CD4-positive, alpha-beta T cell treated with Interleukin-12 subunit alpha and Interleukin-12 subunit beta, for 1 hour (primary cell): ENCODE data around the gene ERVW-1.
A peak's percentile ranks its signal among the peaks of the same experiment; 100 is the strongest.
"Not testable (repeated sequence)": the region's sequence is repeated elsewhere in the genome, so short reads cannot be mapped to it uniquely, and the experiment has no call there.

ENCODE experiments used
- DNase-seq: peaks from one replicate; pipeline ENCODE4 v3.0.0-alpha.2; 2020

ERVW-1 gene

DNA sequence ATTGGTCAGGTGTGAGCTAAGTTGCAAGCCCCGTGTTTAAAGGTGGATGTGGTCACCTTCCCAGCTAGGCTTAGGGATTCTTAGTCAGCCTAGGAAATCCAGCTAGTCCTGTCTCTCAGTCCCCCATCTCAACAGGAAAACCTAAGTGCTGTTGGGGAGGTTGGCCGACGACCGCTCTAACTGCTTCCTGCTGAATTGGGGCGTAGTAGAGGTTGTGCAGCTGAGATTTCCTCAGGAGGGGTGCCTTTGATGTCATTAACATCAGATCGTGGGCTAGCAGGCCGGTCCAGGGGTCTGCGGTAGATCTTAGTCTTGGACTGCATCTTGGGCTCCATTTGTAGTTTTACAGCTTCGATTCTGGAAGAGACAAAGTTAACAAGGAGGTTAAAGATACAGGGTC lies 9.2 kb downstream of the ERVW-1 start:
- DNase-seq: not testable (repeated sequence)

DNA sequence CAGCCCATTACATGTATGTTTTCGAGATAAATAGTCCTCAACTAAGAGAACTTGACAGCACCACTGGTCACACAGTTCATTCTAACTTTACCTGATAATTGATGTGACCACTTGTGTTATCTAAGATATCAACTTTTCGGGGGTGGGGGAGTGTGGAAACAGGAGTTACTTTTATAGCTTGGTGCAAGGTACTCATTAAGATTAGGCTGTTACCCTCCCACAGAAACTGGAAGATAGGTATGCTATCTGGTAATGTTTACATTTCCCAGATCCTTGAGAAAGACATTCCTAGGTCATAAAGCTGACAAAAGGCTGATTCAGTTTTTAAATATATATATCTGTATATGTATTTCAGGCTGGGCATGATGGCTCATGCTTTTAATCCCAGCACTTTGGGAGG lies 11.1 kb downstream of the ERVW-1 start:
- DNase-seq: no peak

DNA sequence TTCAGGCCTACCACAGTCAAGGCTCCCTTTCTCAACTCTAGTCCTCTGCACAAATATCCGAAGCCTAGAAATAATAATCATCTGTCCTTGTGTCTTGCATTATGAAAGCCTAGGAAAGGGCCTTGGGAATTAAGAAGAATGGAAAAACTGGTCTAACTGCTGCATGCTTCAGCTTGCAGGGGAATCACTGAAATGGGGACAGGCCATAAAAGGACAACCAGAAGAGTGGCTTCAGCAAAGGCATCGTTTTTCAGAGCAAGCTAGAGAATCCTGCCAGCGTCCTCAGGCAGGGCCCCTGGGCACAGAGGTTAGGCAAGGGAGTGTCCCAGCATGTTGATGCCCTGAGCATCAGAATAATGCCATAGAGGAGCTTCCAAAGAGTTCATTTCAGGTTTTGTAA lies 13.2 kb downstream of the ERVW-1 start:
- DNase-seq: no peak

- DNase-seq: no peak
Observed at GRCh38 chr7:92462560-92462959, 15.2 kb downstream of the ERVW-1 start.

DNA sequence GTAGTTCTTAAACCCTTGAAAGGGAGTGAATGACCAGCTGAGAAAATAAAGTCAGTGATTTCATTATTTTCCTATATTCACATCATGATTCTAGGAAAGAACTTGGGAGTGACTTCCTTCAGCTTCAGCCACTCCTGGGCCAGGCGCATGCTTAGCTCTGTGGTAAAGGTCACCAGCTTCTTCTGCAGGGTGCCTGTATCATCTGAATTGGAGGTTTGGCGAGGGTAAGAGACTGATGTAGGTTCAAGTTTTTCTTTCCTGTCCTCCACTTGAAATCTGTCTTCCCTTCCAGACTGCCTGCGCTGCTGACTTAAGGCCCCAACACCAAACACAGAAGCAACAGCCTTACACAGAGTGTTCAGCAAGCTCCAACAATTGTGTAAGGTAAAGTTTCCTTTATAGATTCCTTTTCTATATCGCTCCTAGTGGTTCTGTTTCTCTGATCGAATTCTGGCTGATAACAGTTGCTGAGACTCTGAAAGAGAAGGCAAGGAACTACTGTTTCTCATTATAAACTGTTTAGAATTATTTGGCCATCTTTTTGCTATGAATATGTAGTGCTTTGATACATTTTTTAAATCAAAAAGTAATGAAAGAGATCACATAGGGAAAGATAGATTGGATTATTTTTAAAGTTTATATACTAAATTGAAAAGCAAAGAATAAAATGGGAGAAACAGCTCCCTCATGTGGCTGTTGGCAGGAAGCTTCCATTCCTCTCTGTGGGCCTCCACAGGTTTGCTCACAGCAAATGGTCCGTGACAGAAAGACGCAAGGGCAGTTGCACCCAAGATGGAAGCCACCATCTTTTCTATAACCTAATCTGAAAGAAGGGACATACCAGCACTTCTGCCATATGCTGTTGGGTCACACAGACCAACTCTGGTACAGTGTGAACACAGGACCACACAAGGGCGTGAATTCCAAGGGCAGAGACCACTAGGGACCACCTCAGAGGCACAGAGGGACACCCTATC lies 16.4 kb downstream of the ERVW-1 start:
- peak; percentile 40 for DNase-seq

DNA sequence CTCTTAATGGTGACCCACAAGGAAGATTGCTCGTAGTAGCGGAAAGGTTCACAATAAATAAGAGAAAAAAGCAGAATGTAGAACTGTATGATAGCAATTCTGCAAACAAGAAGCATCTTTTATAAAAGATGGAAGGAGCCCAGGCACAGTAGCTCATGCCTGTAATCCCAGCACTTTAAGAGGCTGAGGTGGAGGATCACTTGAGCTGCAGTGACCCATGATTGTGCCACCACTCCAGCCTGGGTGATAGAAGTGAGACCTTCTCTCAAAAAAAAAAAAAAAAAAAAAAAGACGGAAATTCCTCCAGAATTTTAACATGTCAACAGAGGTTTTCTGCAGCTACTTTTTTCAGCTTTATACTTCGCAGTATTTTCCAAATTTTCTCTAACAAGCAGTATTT lies 17.2 kb downstream of the ERVW-1 start:
- no peak for DNase-seq

DNA sequence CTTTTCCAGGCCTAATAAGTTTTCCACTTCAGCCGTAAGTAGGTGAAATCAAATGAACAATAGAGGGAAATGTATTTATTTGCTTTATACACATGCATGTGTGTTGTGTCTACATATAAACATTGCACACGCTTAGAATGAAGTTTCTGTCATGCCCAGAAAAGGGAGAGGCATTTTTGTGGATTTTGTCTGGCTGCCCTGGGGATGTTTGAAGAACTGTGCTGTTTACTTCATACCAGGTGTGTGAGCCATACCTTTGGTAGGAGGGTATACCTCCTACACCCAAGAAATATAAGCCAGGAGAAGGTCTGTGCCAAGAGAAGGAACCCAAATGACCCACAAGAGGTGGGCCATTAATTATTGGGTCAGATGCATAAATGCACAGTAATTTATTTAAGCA lies 17.6 kb downstream of the ERVW-1 start:
- no peak for DNase-seq

GRCh38 chr7:92456236-92456635 lies 21.5 kb downstream of the ERVW-1 start:
- no peak for DNase-seq

- no peak for DNase-seq
Observed at GRCh38 chr7:92451645-92452044, 26.1 kb downstream of the ERVW-1 start.

DNA sequence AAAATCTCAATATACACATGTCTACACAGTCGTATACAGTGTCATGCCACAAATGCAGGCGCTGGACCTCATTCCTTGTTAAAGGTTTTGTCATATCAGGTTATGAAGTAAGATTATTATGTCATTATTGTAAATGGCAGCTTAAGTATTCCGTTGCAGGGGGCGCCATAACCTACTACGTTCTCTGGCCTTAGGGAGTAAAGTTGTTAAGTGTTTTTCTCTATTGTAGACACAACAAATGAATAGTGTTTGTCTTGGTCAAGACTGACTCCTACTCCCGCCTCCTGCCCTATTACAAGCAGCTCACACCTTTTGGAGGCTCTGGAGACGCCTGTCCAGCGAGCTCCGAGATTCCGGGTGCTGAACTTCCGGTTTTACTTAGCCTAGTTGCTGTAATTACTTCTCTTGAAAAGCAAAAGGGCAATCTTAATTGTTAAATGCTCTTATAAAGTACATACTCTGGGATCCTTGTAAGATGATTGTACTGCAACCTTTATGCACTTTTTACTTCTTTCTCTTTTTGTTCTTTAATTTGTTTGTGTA lies 29.5 kb downstream of the ERVW-1 start:
- peak; percentile 71 for DNase-seq

DNA sequence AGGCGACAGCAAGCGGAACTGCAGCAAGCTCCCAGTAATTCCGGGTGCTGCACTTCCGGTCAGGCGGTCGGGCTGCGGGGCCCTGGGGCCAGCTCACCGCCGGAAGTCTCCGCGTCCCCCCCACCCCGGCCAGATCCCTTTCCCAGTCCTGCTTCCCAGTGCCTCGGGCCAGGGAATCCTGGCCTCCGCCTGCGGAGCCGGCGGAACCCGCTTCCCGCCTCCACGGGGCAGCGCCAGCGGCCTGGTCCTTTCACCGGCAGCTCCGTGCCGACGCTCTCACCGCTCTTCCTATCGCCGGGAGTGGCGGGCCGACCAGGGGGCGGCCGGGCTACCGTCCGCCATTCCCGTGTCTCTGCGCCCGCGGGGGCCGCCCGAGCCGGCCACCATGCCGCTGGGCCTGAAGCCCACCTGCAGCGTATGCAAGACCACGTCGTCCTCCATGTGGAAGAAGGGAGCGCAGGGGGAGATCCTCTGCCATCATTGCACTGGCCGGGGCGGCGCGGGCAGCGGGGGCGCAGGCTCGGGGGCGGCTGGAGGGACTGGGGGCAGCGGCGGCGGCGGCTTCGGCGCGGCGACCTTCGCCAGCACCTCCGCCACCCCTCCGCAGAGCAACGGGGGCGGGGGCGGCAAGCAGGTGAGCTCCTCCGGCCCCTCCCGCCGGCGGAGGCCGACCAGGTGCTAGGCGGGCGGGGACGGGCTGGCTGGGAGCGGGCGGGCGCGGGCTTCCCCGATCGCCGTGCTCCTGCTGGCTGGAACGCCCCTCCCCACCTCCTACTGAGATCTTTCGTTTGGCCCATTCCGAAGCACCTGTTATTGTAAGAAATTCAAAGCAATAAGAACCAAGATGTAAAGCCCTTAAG lies 30.2 kb downstream of the ERVW-1 start, which contains the start of gene GATAD1:
GATAD1 (plus strand) TSS at position 138 of the 860 bp plus-strand sequence; CDS start at position 386, 248 bp downstream.
- peak; percentile 88 for DNase-seq

DNA sequence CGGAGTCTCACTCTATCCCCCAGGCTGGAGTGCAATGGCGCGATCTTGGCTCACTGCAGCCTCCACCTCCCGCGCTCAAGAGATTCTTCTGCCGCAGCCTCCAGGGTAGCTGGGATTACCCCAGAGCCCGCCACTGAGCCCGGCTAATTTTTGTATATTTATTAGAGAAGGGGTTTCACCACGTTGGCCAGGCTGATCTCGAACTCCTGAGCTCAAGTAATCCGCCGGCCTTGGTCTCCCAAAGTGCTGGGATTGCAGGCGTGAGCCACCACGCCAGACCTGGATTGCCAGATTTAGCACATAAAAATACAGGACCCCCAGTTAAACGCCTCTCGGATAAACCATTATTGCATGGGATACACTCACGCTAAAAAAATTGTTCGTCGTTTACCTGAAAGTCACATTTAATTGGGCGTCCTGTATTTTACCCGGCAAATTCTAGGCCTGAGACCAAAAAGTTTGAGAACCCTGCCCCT lies 30.8 kb downstream of the ERVW-1 start:
- no peak for DNase-seq

- not testable (repeated sequence) for DNase-seq
Observed at GRCh38 chr7:92442720-92443119, 35.0 kb downstream of the ERVW-1 start.

GRCh38 chr7:92437956-92438491 lies 39.7 kb downstream of the ERVW-1 start:
- DNase-seq: no peak

- DNase-seq: no peak
Observed at GRCh38 chr7:92436612-92437445, 40.9 kb downstream of the ERVW-1 start.

DNA sequence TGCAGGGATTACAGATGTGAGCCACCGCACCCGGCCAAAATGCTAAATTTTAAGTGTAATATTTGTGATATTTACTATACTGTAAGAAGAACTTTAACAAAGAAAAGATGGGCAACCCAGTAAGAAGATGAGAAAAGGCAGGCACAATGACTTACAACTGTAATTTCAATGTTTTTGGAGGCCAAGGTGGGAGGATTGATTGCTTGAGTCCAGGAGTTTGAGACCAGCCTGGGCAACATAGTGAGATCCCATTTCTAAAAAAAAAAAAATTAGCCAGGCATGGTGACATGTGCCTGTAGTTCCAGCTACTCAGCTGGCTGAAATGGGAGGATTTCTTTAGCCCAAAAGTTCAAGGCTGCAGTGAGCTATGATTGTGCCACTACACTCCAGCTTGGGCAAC lies 42.2 kb downstream of the ERVW-1 start:
- DNase-seq: no peak

GRCh38 chr7:92433019-92433418 lies 44.7 kb downstream of the ERVW-1 start:
- no peak for DNase-seq

DNA sequence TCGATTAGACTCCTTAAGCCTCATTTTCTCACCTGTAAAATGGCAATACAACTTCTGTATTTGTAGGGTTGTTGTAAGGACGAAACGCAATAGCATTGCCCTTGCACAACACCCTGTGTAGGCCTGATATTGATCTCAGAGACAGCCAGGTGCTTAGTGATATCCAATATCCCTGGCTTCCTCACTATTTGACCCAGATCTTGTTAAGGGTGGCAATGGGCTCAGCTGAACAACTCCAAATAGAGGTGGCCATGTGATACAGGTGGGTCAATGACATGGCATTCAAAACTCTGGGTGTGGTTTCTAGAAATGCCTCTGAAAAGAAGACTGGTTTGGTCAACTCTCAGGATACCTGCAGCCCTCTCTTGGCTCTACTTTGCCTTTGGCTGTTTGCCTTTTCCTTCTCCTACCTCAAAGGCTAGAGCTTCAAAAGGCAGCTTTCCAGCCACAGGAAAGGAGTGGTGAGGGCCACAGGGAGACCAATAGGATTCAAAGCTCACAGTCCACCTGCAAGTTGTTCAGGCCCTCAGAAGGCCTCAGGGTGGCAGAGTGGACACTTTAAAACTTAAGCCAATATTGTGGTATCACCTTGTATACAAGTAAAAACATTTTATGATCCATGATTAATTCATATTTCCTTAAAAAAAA lies 45.3 kb downstream of the ERVW-1 start:
- no peak for DNase-seq

- DNase-seq: no peak
Observed at GRCh38 chr7:92427193-92427592, 50.6 kb downstream of the ERVW-1 start.

- DNase-seq: peak; percentile 13
Observed at GRCh38 chr7:92425311-92425947, 52.3 kb downstream of the ERVW-1 start.

DNA sequence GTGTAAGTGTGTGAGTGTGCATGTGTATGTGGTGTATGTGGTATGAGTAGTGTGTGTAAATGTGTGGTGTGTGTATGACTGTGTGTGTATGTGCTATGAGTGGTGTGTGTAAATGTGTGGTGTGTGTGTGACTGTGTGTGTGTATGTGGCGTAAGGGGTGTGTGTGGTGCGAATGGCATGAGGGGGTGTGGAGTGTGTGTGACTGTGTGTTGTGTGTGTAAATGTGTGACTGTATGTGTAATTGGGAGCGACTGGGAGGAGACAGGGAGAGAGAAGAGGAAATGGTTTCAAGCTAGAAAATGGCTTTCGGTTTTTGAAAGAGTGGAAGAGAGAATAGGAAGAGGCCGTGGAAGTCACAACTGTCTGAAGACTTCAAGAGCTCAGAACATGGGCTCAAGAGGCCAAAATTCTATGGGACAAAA lies 54.0 kb downstream of the ERVW-1 start:
- no peak for DNase-seq
